Stomach (tissue), 9 donors: ENCODE results near the gene C2orf76. TPM values are rescaled to one million over a fixed set of nuclear protein-coding genes. Genes with fewer than 3 reads are reported as not detected.

Experiments used
- DNase-seq, 2 donors: peaks; one replicate each; pipeline versions ENCODE4 v3.0.0 to v3.0.0-alpha.2; 2013 to 2019
- H3K27ac ChIP-seq, 5 donors: fragments of 200-600 bp in 4 of 5; sonication (generic) in 4 of 5; one replicate each; pipeline ENCODE4 v1.5.1; 2013 to 2019; ENCODE audit warnings: mild to moderate bottlenecking in 1 of 5, moderate library complexity in 1 of 5
- H3K27me3 ChIP-seq, 3 donors: fragments of 200-600 bp; sonication (generic); one replicate each; pipeline ENCODE4 v1.5.1; 2017 to 2019; ENCODE audit warnings: mixed run types in 1 of 3
- H3K36me3 ChIP-seq, 4 donors: fragments of 200-600 bp; sonication (generic); 1 replicate in 3 of 4; 2 replicates in 1 of 4; pipeline ENCODE4 v1.5.1; 2016 to 2019
- H3K4me1 ChIP-seq, 4 donors: fragments of 200-600 bp; sonication (generic); one replicate each; pipeline ENCODE4 v1.5.1; 2016 to 2019
- H3K4me3 ChIP-seq, 4 donors: fragments of 200-600 bp; sonication (generic) in 3 of 4; one replicate each; pipeline ENCODE4 v1.5.1; 2016 to 2019; ENCODE audit warnings: mild to moderate bottlenecking in 1 of 4
- H3K9me3 ChIP-seq, 4 donors: fragments of 200-600 bp; sonication (generic); one replicate each; pipeline ENCODE4 v1.5.1; 2016 to 2019
- EP300 ChIP-seq: sonication (generic); formaldehyde crosslinking; IDR thresholded peaks from one replicate; pipeline ENCODE4 v1.6.1; 2017; ENCODE audit warnings: antibody characterized with exemption
- POLR2A ChIP-seq, 4 donors: fragments of 450-650 bp; IDR thresholded peaks; one replicate each; pipeline ENCODE4 v1.6.1; 2016; ENCODE audit warnings: antibody characterized with exemption in 4 of 4, control low read depth in 2 of 4, mild to moderate bottlenecking in 1 of 4, moderate library complexity in 1 of 4
- POLR2AphosphoS5 ChIP-seq, 3 donors: sonication (generic); formaldehyde crosslinking; IDR thresholded peaks; one replicate each; pipeline ENCODE4 v1.6.1; 2016; ENCODE audit warnings: antibody characterized with exemption in 3 of 3
- WGBS, 5 donors: extraction: QIAGEN DNeasy Blood & Tissue Kit in 3 of 5; methylation state at CpG; one replicate each; pipeline versions ENCODE4 v1.1.5 to v1.1.7; 2013 to 2018; 5-methylcytosine and 5-hydroxymethylcytosine counted together
- intact Hi-C: fragments of 100-400 bp; cut with DNase I; formaldehyde crosslinking; loops from one replicate; pipeline ENCODE4 v1.15.1; 2023; ENCODE audit warnings: low total_unique reads
- polyA plus RNA-seq, 3 donors: library from polyadenylated mRNA; stranded (reverse); fragments of 200-250 nt; gene quantifications; one replicate each; pipeline ENCODE4 v1.2.3, GENCODE V29; 2013
- total RNA-seq, 5 donors: library from RNA; depleted of rRNA; stranded (reverse); fragments of >200 nt; gene quantifications; one replicate each; pipeline versions ENCODE4 v1.1.0 to v1.2.3, GENCODE V29; 2014 to 2016
- TF ChIP-seq, protein P1 (sequence below), 7 experiments: fragments of 450-650 bp in 4 of 7; fragments of 200-600 bp in 3 of 7; sonication (generic) in 3 of 7; IDR thresholded peaks; one replicate each; pipeline ENCODE4 v1.5.1; 2016 to 2019; ENCODE audit warnings: antibody characterized with exemption in 7 of 7, control low read depth in 2 of 7, mild to moderate bottlenecking in 1 of 7
- donor health status: healthy with polysubstance abuse.
- donor health status: Bipolar disorder and iron deficiency.
- donor health status: healthy.

Gene C2orf76
- total and polyA plus RNA-seq, 8 donors = 6.7 to 30.9 (median 15.2) TPM; not detected in 1

- WGBS, 5 donors = 88 to 97% (median 94%) methylated on average over 6 of the region's 6 CpGs
- Histone ChIP-seq H3K4me1 (no peaks in the 10 kb centered on the region), H3K36me3 (peaks cover 0 to 41% (median 12%) of the 10 kb centered on the region in 4 donors), H3K9me3 (no peaks in the 10 kb centered on the region), H3K4me3 (no peak overlapping the region), H3K27me3 (no peaks in the 10 kb centered on the region), H3K27ac (no peak overlapping the region)
- intact Hi-C loops = no loop called here
- no peak for DNase-seq
- TF ChIP-seq POLR2AphosphoS5 (IDR thresholded peaks at IDR 0.05) = no peak
- no peak for TF ChIP-seq POLR2A (IDR thresholded peaks at IDR 0.05)
- no peak for TF ChIP-seq EP300
- TF ChIP-seq, protein P1, sequence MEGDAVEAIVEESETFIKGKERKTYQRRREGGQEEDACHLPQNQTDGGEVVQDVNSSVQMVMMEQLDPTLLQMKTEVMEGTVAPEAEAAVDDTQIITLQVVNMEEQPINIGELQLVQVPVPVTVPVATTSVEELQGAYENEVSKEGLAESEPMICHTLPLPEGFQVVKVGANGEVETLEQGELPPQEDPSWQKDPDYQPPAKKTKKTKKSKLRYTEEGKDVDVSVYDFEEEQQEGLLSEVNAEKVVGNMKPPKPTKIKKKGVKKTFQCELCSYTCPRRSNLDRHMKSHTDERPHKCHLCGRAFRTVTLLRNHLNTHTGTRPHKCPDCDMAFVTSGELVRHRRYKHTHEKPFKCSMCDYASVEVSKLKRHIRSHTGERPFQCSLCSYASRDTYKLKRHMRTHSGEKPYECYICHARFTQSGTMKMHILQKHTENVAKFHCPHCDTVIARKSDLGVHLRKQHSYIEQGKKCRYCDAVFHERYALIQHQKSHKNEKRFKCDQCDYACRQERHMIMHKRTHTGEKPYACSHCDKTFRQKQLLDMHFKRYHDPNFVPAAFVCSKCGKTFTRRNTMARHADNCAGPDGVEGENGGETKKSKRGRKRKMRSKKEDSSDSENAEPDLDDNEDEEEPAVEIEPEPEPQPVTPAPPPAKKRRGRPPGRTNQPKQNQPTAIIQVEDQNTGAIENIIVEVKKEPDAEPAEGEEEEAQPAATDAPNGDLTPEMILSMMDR (IDR thresholded peaks at IDR 0.05) = no peak
These were observed 33.7 kb downstream of the C2orf76 start for GRCh38 chr2:119332953-119333352.

DNA sequence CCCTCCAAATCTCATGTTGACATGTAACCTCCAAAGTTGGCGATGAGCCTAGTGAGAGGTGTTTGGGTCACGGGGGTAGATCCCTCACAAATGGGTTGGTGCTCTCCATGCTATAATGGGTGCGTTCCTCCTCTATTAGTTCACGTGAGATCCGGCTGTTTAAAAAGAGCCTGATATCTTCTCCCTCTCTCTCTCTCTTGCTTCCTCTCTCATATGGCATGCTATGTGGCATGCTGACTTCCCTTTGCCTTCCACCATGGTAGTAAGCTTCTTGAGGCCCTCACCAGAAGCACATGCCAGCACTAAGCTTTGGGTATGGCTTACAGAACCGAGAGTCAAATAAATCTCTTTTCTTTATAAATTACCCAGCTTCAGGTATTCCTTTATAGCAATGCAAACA lies 39.2 kb downstream of the C2orf76 start:
- WGBS, 5 donors = 90 to 100% (median 95%) methylated on average over 5 to 6 of the region's 6 CpGs
- Histone ChIP-seq H3K4me3 (no peak overlapping the region), H3K27ac (no peak overlapping the region), H3K27me3 (no peaks in the 10 kb centered on the region), H3K36me3 (no peaks in the 10 kb centered on the region), H3K4me1 (peaks cover 0 to 14% (median 3%) of the 10 kb centered on the region in 4 donors), H3K9me3 (no peaks in the 10 kb centered on the region)
- no peak for TF ChIP-seq EP300
- TF ChIP-seq POLR2AphosphoS5 (IDR thresholded peaks at IDR 0.05) = no peak
- TF ChIP-seq POLR2A (IDR thresholded peaks at IDR 0.05) = no peak
- DNase-seq = no peak
- intact Hi-C loops = no loop called here

DNA sequence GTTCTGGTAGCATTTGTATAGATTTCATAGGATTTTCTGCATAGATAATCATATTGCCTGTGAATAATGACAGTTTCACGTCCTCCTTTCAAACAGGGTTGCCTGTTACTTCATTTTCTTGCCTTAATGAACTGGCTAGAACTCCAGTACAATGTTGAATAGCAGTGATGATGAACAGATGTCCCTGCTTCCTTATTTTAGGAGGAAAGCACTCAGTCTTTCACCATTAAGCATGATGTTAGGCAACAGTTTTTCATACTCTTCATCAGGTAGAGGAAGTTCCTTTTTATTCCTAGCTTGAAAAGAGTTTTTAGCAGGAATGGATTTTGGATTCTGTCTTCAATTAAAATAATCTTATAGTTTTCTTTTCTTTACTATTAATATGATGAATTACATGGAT lies 39.7 kb downstream of the C2orf76 start:
- H3K4me3 ChIP-seq = no peak overlapping the region
- no peak overlapping the region for H3K27ac ChIP-seq
- no peak for DNase-seq
- H3K4me1 ChIP-seq = peaks cover 0 to 14% (median 3%) of the 10 kb centered on the region in 4 donors
- 82 to 89% (median 88%) methylated on average over 1 of the region's 1 CpG for WGBS, 5 donors
- H3K27me3 ChIP-seq = no peaks in the 10 kb centered on the region
- intact Hi-C loops = no loop called here
- no peaks in the 10 kb centered on the region for H3K9me3 ChIP-seq
- no peaks in the 10 kb centered on the region for H3K36me3 ChIP-seq
- no peak for TF ChIP-seq EP300
- TF ChIP-seq, protein P1 (IDR thresholded peaks at IDR 0.05) = no peak

DNA sequence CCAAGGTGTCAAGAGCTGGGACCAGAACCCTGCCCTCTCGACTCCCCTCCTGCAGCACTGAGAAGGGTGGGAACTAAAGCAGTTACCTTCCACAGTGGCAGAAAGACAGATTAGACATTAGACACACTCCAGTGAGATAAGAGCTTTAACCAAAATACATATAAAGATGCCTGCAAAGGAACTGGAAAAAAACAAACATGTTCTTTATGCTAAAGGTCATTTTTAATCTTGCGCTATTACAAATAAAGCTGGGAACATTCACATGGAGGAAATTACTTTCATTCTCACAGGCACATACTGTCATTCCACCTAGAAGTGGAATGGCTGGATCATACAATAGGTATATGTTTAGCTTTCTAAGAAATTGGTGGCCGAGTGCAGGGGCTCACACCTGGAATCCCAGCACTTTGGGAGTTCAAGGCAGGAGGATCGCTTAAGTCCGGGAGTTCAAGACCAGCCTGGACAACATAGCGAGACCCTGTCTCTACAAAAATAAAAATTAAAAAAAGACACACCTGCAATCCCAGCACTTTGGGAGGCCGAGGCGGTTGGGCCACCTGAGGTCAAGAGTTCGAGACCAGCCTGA lies 41.9 kb downstream of the C2orf76 start:
- Histone ChIP-seq H3K27me3 (no peaks in the 10 kb centered on the region), H3K36me3 (no peaks in the 10 kb centered on the region), H3K4me3 (no peak overlapping the region), H3K27ac (peak overlapping the region; percentile 54 to 85 (median 62)), H3K4me1 (peaks cover 0 to 14% (median 3%) of the 10 kb centered on the region in 4 donors), H3K9me3 (no peaks in the 10 kb centered on the region)
- TF ChIP-seq POLR2A (IDR thresholded peaks at IDR 0.05) (no peak), POLR2AphosphoS5 (IDR thresholded peaks at IDR 0.05) (peak in 1 of 3 donors; percentile 33), EP300 (no peak)
- intact Hi-C loops = no loop called here
- DNase-seq = peak in 1 of 2 donors; percentile 60
- 48 to 60% (median 56%) methylated on average over 9 of the region's 9 CpGs for WGBS, 5 donors

DNA sequence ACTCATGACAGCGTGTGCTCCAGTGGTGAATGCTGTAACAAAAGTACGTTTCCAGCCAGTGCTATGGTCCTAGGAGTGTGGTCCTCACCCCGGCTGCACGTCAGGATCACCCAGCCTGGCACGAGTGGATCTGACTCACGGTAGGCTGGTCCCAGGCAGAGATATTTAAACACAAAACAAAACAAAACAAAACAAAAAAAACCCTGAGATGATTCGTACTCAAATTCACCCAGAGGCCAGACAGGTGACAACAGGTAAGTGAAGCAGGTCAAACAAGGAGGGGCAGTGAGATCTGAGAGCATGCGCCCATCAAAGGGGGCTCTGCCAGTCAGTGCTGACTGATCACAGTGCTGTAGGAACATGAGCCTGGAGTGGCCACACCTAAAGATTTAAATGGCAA lies 43.2 kb downstream of the C2orf76 start:
- Histone ChIP-seq H3K9me3 (no peaks in the 10 kb centered on the region), H3K27ac (no peak overlapping the region), H3K4me1 (peaks cover 0 to 14% (median 3%) of the 10 kb centered on the region in 4 donors), H3K27me3 (no peaks in the 10 kb centered on the region), H3K36me3 (no peaks in the 10 kb centered on the region), H3K4me3 (no peak overlapping the region)
- intact Hi-C loops = no loop called here
- no peak for TF ChIP-seq EP300
- TF ChIP-seq, protein P1 (IDR thresholded peaks at IDR 0.05) = no peak
- no peak for TF ChIP-seq POLR2AphosphoS5 (IDR thresholded peaks at IDR 0.05)
- no peak for TF ChIP-seq POLR2A (IDR thresholded peaks at IDR 0.05)
- no peak for DNase-seq
- WGBS, 5 donors = 67 to 77% (median 74%) methylated on average over 8 of the region's 8 CpGs
